GM19043 (cell line): ENCODE results near the gene KPNB1.
A peak's percentile ranks its signal among the peaks of the same experiment; 100 is the strongest.

Experiments used
- ATAC-seq: cut with Tn5 transposase; IDR thresholded peaks from one replicate; pipeline ENCODE4 v1.9.1; 2021; ENCODE audit warnings: low read depth; ENCODE audit not compliant: unreplicated experiment

KPNB1 gene

DNA sequence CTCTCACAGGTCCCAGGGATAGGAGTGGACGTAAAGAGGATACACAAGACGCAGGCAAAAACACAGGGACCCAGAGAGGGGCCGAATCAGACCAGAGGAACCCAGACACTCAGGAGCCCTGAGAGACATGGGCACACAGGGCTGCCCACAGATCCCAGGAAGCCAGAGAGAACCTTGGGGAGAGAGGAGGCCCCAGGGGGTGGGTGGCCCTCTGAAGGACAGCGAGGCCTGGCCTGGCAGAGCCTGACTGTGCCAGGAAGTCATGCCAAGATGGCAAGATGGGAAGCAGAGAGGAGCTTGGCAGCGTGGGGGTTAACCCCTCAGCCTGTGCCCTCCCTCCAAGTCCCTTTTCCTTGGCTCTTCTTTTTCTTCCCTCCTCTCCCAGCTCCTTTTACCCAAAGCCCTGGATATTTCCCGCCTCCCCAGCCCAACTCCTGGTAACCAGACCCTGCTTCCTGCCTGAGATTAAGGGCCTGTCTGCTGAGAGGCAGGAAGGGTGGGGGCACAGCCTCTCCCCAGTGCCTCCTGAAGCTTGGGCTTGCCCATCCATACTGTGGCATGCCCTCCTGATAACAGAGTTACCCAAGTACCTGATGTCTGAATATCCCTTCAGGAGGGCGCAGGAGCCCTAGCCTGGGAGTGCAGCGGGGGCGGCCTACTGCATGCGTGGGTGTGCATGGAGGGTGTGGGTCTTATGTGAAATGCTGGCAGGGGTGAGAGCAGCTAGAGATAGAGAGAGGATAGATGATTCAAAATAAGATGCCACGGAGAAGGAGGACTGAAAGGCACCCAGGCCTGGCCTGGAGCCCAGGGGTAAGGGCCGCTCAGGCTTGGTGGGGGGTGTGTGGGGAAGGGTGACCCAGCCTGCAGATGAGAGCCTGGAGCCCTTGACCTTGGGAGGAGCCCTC is 77.3 kb downstream of the KPNB1 start:
- no peak for ATAC-seq

DNA sequence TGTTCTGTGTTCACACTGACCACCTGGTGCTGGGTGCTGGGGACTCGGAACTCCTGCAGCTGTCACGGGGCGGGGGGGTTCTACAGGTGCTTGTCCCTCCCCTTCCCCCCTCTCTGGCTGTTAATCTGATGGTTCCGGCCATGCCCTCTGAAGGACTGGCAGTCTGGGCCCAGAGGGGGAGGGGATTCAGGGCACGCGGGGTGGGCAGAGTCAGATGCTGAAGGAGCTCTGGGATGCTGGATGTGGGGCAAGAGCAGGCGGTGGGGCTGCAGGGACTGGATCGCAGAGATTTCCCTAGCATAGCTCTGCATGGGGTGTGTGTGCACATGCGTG is 78.0 kb downstream of the KPNB1 start:
- no peak for ATAC-seq

- no peak for ATAC-seq
These were observed 78.6 kb downstream of the KPNB1 start for GRCh38 chr17:47728214-47728877.

GRCh38 chr17:47729476-47729875 is 79.8 kb downstream of the KPNB1 start:
- no peak for ATAC-seq

GRCh38 chr17:47730681-47731080 is 81.0 kb downstream of the KPNB1 start:
- no peak for ATAC-seq

- no peak for ATAC-seq
These were observed 81.7 kb downstream of the KPNB1 start for GRCh38 chr17:47731396-47731795.

GRCh38 chr17:47732399-47733046 is 82.8 kb downstream of the KPNB1 start:
- no peak for ATAC-seq

DNA sequence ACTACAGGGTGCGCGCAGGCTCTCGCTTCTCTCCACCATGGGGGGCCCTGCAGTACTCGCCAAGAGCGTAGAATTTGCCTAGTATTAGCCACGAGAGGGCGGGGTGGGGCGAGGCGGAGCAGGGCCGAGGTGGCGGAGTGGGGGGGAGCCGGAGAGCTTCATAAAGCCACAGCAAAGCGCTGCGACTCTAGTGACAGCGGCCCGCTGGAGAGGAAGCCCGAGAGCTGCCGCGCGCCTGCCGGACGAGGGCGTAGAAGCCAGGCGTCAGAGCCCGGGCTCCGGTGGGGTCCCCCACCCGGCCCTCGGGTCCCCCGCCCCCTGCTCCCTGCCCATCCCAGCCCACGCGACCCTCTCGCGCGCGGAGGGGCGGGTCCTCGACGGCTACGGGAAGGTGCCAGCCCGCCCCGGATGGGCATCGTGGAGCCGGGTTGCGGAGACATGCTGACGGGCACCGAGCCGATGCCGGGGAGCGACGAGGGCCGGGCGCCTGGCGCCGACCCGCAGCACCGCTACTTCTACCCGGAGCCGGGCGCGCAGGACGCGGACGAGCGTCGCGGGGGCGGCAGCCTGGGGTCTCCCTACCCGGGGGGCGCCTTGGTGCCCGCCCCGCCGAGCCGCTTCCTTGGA is 83.4 kb downstream of the KPNB1 start, which contains the start of gene TBX21:
TBX21 (plus strand) TSS at position 190 of the 627 bp plus-strand sequence; CDS start at position 409, 219 bp downstream.
- ATAC-seq: peak; percentile 52

- no peak for ATAC-seq
These were observed 84.1 kb downstream of the KPNB1 start for GRCh38 chr17:47733674-47734410.

- ATAC-seq: no peak
These were observed 85.4 kb downstream of the KPNB1 start for GRCh38 chr17:47735139-47735464.
